Fibroblast of lung (primary cell): ENCODE measurements around the gene EFNA5. TPM values are rescaled to one million over a fixed set of nuclear protein-coding genes. Genes with fewer than 3 reads are reported as not detected.

Experiments
- DNase-seq, 2 donors: peaks; one replicate each; pipeline versions ENCODE4 v3.0.0 to v3.0.0-alpha.2; 2010; ENCODE audit warnings: low read depth in 2 of 2
- H2AFZ ChIP-seq: 2 replicates; pipeline ENCODE4 v1.5.1; 2012; ENCODE audit warnings: low read length, control low read depth, inconsistent platforms
- H3K27ac ChIP-seq: 2 replicates; pipeline ENCODE4 v1.5.1; 2011; ENCODE audit warnings: low read length, control low read depth; ENCODE audit not compliant: insufficient read depth
- H3K27me3 ChIP-seq: 2 replicates; pipeline ENCODE4 v1.5.1; 2011; ENCODE audit warnings: mild to moderate bottlenecking, low read length; ENCODE audit not compliant: control insufficient read depth, insufficient read depth
- H3K36me3 ChIP-seq: 2 replicates; pipeline ENCODE4 v1.5.1; 2011; ENCODE audit warnings: low read length; ENCODE audit not compliant: control insufficient read depth, insufficient read depth
- H3K4me1 ChIP-seq: 2 replicates; pipeline ENCODE4 v1.5.1; 2011; ENCODE audit warnings: low read length; ENCODE audit not compliant: control insufficient read depth, insufficient read depth; ENCODE audit errors: extremely low read depth
- H3K4me2 ChIP-seq: 2 replicates; pipeline ENCODE4 v1.5.1; 2011; ENCODE audit warnings: low read length, control low read depth; ENCODE audit not compliant: insufficient read depth; ENCODE audit errors: extremely low read depth
- H3K4me3 ChIP-seq, 4 experiments: fragments of 200-600 bp in 1 of 4; sonication (generic) in 1 of 4; replicated peaks in 1 of 4; 2 replicates each; pipeline ENCODE4 v1.5.1; 2011 to 2016; ENCODE audit warnings: low read length in 4 of 4, low read depth in 3 of 4, mild to moderate bottlenecking in 3 of 4, control low read depth in 2 of 4, inconsistent platforms in 1 of 4, mixed read lengths in 1 of 4; ENCODE audit not compliant: insufficient read depth in 1 of 4; ENCODE audit errors: control extremely low read depth in 1 of 4
- H3K79me2 ChIP-seq: 2 replicates; pipeline ENCODE4 v1.5.1; 2012; ENCODE audit warnings: mild to moderate bottlenecking, low read length, inconsistent platforms; ENCODE audit not compliant: control insufficient read depth, insufficient read depth
- H3K9ac ChIP-seq: 2 replicates; pipeline ENCODE4 v1.5.1; 2011; ENCODE audit warnings: mild to moderate bottlenecking, low read length, control low read depth; ENCODE audit not compliant: insufficient read depth
- H3K9me3 ChIP-seq: 2 replicates; pipeline ENCODE4 v1.5.1; 2012; ENCODE audit warnings: low read depth, low read length; ENCODE audit not compliant: control insufficient read depth, insufficient read depth
- H4K20me1 ChIP-seq: 2 replicates; pipeline ENCODE4 v1.5.1; 2011; ENCODE audit warnings: low read length; ENCODE audit not compliant: control insufficient read depth, insufficient read depth; ENCODE audit errors: extremely low read depth
- EZH2 ChIP-seq: IDR thresholded peaks from 2 replicates; pipeline ENCODE4 v1.5.1; 2012; ENCODE audit warnings: low read length, control low read depth, mild to moderate bottlenecking; ENCODE audit errors: missing control alignments
- polyA plus RNA-seq, 2 donors: library from polyadenylated mRNA; depleted of rRNA in 1 of 2; stranded (reverse) in 1 of 2; unstranded in 1 of 2; fragments of >200 nt; gene quantifications; 2 replicates each; pipeline ENCODE4 v1.2.1, GENCODE V29; 2011 to 2012; ENCODE audit warnings: missing spikeins in 1 of 2
- total RNA-seq: library from RNA; depleted of rRNA; stranded (reverse); fragments of >200 nt; gene quantifications from 2 replicates; pipeline ENCODE4 v1.2.1, GENCODE V29; 2014
- TF ChIP-seq, protein P1 (sequence below), 2 donors: IDR thresholded peaks in 1 of 2; conservative IDR thresholded peaks in 1 of 2; 1 replicate in 1 of 2; 2 replicates in 1 of 2; pipeline ENCODE4 v1.5.1; 2011 to 2012; ENCODE audit warnings: low read length in 2 of 2, control low read depth in 1 of 2, inconsistent platforms in 1 of 2, low read depth in 1 of 2, mild to moderate bottlenecking in 1 of 2

The EFNA5 gene
- total and polyA plus RNA-seq, 2 donors (not counting 1 experiment from before 2014, with no cell fraction given): 3.5 to 3.7 TPM

GRCh38 chr5:107330903-107331302, 339.8 kb downstream of the EFNA5 start:
- Histone ChIP-seq H3K27ac (no peak overlapping the region), H3K79me2 (no peaks in the 10 kb centered on the region), H3K4me3 (no peak overlapping the region), H3K9ac (no peak overlapping the region), H2AFZ (no peak overlapping the region), H3K4me2 (no peak overlapping the region), H3K36me3 (no peaks in the 10 kb centered on the region), H4K20me1 (no peaks in the 10 kb centered on the region), H3K9me3 (no peaks in the 10 kb centered on the region), H3K4me1 (no peaks in the 10 kb centered on the region), H3K27me3 (no peaks in the 10 kb centered on the region)
- TF ChIP-seq, protein P1, sequence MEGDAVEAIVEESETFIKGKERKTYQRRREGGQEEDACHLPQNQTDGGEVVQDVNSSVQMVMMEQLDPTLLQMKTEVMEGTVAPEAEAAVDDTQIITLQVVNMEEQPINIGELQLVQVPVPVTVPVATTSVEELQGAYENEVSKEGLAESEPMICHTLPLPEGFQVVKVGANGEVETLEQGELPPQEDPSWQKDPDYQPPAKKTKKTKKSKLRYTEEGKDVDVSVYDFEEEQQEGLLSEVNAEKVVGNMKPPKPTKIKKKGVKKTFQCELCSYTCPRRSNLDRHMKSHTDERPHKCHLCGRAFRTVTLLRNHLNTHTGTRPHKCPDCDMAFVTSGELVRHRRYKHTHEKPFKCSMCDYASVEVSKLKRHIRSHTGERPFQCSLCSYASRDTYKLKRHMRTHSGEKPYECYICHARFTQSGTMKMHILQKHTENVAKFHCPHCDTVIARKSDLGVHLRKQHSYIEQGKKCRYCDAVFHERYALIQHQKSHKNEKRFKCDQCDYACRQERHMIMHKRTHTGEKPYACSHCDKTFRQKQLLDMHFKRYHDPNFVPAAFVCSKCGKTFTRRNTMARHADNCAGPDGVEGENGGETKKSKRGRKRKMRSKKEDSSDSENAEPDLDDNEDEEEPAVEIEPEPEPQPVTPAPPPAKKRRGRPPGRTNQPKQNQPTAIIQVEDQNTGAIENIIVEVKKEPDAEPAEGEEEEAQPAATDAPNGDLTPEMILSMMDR (conservative IDR thresholded peaks at IDR 0.05 in 1 of 2, IDR thresholded peaks at IDR 0.05 in 1 of 2; ENCODE audit: low read depth in 1 of 2, low read length in 2 of 2): no peak
- no peak for TF ChIP-seq EZH2
- no peak for DNase-seq

DNA sequence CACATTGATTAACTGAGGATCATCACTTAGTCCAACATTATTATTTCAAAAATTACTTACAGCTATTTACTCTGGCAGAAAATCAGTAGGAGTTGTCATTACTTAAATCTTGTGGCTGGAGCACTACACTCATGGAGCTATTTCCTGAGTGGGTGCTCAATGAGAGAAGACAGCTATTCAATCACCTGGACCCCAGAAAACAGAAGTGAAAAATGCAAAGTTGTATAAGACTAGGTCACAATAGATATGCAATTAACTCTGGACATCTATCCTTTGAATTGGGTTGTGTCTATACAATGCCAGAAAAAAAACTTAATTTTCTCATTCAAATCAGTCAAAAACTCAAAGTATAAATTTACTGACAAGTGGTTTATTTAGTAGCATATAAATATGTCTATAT, 340.9 kb downstream of the EFNA5 start:
- H3K36me3 ChIP-seq: no peaks in the 10 kb centered on the region
- H4K20me1 ChIP-seq: no peaks in the 10 kb centered on the region
- H3K79me2 ChIP-seq: no peaks in the 10 kb centered on the region
- no peak overlapping the region for H3K27ac ChIP-seq
- H3K4me2 ChIP-seq: no peak overlapping the region
- no peaks in the 10 kb centered on the region for H3K4me1 ChIP-seq
- no peak overlapping the region for H2AFZ ChIP-seq
- H3K9ac ChIP-seq: no peak overlapping the region
- no peaks in the 10 kb centered on the region for H3K9me3 ChIP-seq
- H3K27me3 ChIP-seq: no peaks in the 10 kb centered on the region
- no peak overlapping the region for H3K4me3 ChIP-seq
- TF ChIP-seq EZH2: no peak
- TF ChIP-seq, protein P1 (conservative IDR thresholded peaks at IDR 0.05 in 1 of 2, IDR thresholded peaks at IDR 0.05 in 1 of 2; ENCODE audit: low read depth in 1 of 2, low read length in 2 of 2): no peak
- DNase-seq: no peak
